Measurements from ENCODE around the gene TNNI3K. TPM values are rescaled to one million over a fixed set of nuclear protein-coding genes. Genes with fewer than 3 reads are reported as not detected.

The TNNI3K gene
- total RNA-seq, 1 donor from 2014 or later: not detected

DNA sequence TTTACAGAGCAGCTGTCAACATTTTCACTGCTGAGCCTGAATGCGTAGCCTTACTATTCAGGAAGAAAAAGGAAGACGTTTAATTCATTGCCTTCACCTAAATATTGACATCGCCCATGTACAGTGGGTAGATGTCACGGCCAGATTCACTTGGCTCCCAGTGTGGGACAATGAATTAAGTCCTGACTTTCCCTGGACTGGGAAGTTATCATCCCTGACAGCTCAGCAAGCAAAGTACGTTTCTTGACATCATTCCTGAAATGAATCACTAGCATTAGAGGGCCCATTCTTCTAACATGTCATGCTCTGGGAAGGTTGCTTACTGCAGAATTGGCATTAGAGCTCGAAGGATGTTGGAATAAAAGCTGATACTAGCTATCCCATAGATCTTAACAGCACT, 239.4 kb downstream of the TNNI3K start:
- no peak for DNase-seq (ENCODE audit: extremely low spot score, unreplicated experiment)
- Mint-ChIP-seq H3K27me3 (peaks cover 3% of the 10 kb centered on the region), H3K4me3 (no peak overlapping the region), H3K9me3 (no peaks in the 10 kb centered on the region), H3K27ac (no peak overlapping the region), H3K36me3 (no peaks in the 10 kb centered on the region), H3K4me1 (ENCODE audit: unreplicated experiment) (peaks cover 15% of the 10 kb centered on the region)
- TF ChIP-seq, protein P1, sequence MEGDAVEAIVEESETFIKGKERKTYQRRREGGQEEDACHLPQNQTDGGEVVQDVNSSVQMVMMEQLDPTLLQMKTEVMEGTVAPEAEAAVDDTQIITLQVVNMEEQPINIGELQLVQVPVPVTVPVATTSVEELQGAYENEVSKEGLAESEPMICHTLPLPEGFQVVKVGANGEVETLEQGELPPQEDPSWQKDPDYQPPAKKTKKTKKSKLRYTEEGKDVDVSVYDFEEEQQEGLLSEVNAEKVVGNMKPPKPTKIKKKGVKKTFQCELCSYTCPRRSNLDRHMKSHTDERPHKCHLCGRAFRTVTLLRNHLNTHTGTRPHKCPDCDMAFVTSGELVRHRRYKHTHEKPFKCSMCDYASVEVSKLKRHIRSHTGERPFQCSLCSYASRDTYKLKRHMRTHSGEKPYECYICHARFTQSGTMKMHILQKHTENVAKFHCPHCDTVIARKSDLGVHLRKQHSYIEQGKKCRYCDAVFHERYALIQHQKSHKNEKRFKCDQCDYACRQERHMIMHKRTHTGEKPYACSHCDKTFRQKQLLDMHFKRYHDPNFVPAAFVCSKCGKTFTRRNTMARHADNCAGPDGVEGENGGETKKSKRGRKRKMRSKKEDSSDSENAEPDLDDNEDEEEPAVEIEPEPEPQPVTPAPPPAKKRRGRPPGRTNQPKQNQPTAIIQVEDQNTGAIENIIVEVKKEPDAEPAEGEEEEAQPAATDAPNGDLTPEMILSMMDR (conservative IDR thresholded peaks at IDR 0.05): no peak

DNA sequence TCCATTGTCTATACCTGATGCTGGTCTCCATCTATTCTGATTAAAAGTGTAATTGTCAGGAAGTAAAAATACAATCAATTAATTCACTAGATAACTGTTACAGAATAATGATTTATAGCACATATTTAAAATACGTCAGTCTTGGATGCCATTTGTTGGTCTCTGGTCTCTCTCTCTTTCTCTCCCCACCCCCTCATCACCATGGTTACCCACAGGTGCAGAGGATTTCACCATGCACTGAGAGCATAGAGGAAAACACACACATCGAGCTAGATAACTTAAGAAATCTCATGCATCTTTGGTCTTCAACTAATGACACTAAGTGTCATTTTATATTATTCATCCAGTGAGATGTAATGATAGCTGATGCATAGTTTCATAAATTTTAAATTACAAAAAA, 243.8 kb downstream of the TNNI3K start:
- H3K36me3 Mint-ChIP-seq: no peaks in the 10 kb centered on the region
- no peak overlapping the region for H3K27ac Mint-ChIP-seq
- no peak for DNase-seq (ENCODE audit: extremely low spot score, unreplicated experiment)
- H3K9me3 Mint-ChIP-seq: no peaks in the 10 kb centered on the region
- peaks cover 7% of the 10 kb centered on the region for H3K4me1 Mint-ChIP-seq (ENCODE audit: unreplicated experiment)
- TF ChIP-seq, protein P1 (conservative IDR thresholded peaks at IDR 0.05): no peak
- no peak overlapping the region for H3K4me3 Mint-ChIP-seq
- H3K27me3 Mint-ChIP-seq: no peaks in the 10 kb centered on the region

DNA sequence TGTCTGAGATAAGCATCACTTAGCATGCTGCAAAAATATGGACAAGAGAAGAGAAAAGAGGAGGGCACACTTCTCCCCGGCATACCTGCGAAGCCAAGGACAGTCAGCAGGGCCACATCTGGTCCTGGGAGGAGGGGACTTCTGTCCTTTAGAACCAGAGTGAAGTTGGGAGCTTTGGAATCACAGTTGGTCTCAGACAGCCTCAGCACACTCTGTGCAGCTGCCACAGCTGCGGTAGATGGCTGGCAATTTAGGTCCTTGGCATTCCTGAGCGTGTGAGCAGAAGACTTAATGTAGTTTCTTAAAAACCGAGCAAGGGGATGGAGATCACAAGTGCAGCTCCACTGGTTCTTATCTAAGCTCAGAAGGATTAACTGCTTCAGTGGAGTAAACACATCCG, 244.9 kb downstream of the TNNI3K start:
- no peaks in the 10 kb centered on the region for H3K36me3 Mint-ChIP-seq
- no peak for DNase-seq (ENCODE audit: extremely low spot score, unreplicated experiment)
- TF ChIP-seq, protein P1 (conservative IDR thresholded peaks at IDR 0.05): no peak
- H3K9me3 Mint-ChIP-seq: no peaks in the 10 kb centered on the region
- no peaks in the 10 kb centered on the region for H3K27me3 Mint-ChIP-seq
- H3K27ac Mint-ChIP-seq: no peak overlapping the region
- H3K4me3 Mint-ChIP-seq: no peak overlapping the region
- peaks cover 6% of the 10 kb centered on the region for H3K4me1 Mint-ChIP-seq (ENCODE audit: unreplicated experiment)

DNA sequence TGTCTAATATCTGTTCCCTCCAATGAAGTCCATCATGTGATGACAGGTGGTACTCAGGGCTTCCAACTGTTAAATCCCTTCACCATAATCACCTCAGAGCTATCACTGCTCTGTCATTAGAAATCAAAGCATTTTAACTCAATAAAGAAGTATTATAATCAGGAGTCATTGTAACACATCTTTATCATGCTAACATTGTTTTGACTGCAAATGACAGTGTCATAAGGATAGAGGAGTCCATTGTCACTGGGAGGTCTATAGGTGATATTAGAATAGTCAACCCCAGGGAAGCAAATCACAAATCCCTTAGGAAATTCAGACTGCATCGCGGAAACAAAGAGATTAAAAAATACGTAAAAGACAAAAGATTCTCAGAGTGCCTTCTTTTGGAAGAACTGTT, 246.4 kb downstream of the TNNI3K start:
- Mint-ChIP-seq H3K4me3 (no peak overlapping the region), H3K27ac (no peak overlapping the region), H3K9me3 (no peaks in the 10 kb centered on the region), H3K36me3 (no peaks in the 10 kb centered on the region), H3K4me1 (ENCODE audit: unreplicated experiment) (no peaks in the 10 kb centered on the region), H3K27me3 (no peaks in the 10 kb centered on the region)
- no peak for DNase-seq (ENCODE audit: extremely low spot score, unreplicated experiment)
- TF ChIP-seq, protein P1 (conservative IDR thresholded peaks at IDR 0.05): no peak

DNA sequence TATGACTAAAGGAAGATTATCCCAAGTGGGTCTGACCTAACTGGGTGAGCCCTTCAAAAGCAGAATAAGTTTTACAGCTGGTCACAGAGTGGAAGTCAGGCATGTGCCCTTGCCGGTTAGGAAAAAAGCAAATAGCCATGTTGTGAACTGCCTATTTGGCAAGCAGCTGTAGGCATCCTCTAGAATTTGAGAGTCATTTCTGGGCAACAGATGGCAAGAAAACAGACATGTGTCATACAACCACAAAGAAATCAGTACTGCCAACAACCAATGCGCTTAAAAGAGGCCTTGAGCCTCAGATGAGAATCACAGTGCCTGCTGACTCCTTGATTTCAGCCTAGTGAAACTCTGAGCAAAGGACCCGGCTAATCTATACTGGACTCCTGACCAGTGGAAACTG, 250.4 kb downstream of the TNNI3K start:
- Mint-ChIP-seq H3K4me3 (no peak overlapping the region), H3K27me3 (no peaks in the 10 kb centered on the region), H3K27ac (no peak overlapping the region), H3K4me1 (ENCODE audit: unreplicated experiment) (no peaks in the 10 kb centered on the region), H3K36me3 (no peaks in the 10 kb centered on the region), H3K9me3 (peaks cover 3% of the 10 kb centered on the region)
- TF ChIP-seq, protein P1 (conservative IDR thresholded peaks at IDR 0.05): no peak
- no peak for DNase-seq (ENCODE audit: extremely low spot score, unreplicated experiment)

DNA sequence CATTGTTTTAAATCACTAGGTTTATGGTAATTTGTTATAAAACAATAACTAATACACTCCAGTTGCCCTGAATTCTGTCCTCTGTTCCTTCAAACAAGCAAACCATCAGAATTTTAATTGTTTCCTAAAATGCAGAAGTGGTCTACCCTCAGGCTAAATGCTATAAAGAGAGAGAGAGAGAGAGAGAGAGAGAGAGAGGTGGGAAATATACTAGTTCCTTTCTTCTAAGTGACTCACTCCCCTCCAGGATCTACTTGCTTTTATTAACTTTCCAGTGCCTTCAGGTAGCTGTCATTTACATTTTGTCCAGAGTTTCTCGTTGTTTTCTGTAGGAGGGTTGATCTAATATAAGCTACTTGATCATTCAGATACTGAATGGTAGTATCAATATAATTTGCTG, 250.8 kb downstream of the TNNI3K start:
- Mint-ChIP-seq H3K27ac (no peak overlapping the region), H3K4me1 (ENCODE audit: unreplicated experiment) (no peaks in the 10 kb centered on the region), H3K9me3 (peaks cover 6% of the 10 kb centered on the region), H3K27me3 (no peaks in the 10 kb centered on the region), H3K4me3 (no peak overlapping the region), H3K36me3 (no peaks in the 10 kb centered on the region)
- no peak for DNase-seq (ENCODE audit: extremely low spot score, unreplicated experiment)
- TF ChIP-seq, protein P1 (conservative IDR thresholded peaks at IDR 0.05): no peak
